WTC11 (cell line): ENCODE results near the gene CD82.

Source experiments
- KAT7 ChIP-seq: sonication (generic); formaldehyde crosslinking; IDR thresholded peaks from 2 replicates; pipeline ENCODE4 v1.8.1; 2023; ENCODE audit warnings: missing genetic modification reagents, mild to moderate bottlenecking, borderline replicate concordance
- MLX ChIP-seq: sonication (generic); formaldehyde crosslinking; IDR thresholded peaks from 2 replicates; pipeline ENCODE4 v1.8.1; 2023; ENCODE audit warnings: mild to moderate bottlenecking, missing genetic modification reagents, moderate library complexity
- TCF7 ChIP-seq: sonication (generic); formaldehyde crosslinking; IDR thresholded peaks from 2 replicates; pipeline ENCODE4 v1.8.0; 2022; ENCODE audit warnings: mild to moderate bottlenecking, low read depth, missing genetic modification reagents, moderate library complexity
- ZBTB21 ChIP-seq: sonication (generic); formaldehyde crosslinking; IDR thresholded peaks from 2 replicates; pipeline ENCODE4 v1.8.1; 2023; ENCODE audit warnings: mild to moderate bottlenecking, missing genetic modification reagents, borderline replicate concordance
- TF ChIP-seq, protein P1 (sequence below): sonication (generic); formaldehyde crosslinking; IDR thresholded peaks from 2 replicates; pipeline ENCODE4 v1.8.0; 2023; ENCODE audit warnings: mild to moderate bottlenecking, missing genetic modification reagents
- TF ChIP-seq, protein P2 (sequence below): fragments of 200-600 bp; IDR thresholded peaks from 2 replicates; pipeline ENCODE4 v1.8.0; 2022; ENCODE audit warnings: antibody characterized with exemption
- TF ChIP-seq, protein P3 (sequence below): sonication (generic); formaldehyde crosslinking; IDR thresholded peaks from 2 replicates; pipeline ENCODE4 v1.8.1; 2022; ENCODE audit warnings: low read depth, missing genetic modification reagents, borderline replicate concordance

DNA sequence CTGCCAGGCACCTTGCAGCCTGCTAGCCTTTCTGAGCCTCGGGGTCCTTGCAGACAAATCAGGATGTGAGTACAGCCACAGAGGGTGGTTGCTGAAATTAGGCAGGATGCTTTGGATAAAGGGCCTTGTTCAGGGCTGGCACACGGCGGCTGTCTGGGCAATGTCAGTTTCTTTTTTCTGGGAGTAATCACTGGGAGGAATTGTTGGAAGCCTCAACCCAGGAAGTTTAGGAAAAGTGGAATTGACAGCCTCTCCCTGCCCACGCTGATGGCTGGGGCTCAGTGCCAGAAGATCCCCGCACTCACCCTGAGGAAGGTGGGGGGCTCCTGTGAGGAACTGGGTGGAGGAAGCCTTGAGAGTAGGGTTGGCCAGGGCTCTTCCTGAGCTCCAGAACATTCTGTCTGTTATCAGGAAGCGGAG is 37.4 kb downstream of the CD82 start:
- TF ChIP-seq, protein P1, sequence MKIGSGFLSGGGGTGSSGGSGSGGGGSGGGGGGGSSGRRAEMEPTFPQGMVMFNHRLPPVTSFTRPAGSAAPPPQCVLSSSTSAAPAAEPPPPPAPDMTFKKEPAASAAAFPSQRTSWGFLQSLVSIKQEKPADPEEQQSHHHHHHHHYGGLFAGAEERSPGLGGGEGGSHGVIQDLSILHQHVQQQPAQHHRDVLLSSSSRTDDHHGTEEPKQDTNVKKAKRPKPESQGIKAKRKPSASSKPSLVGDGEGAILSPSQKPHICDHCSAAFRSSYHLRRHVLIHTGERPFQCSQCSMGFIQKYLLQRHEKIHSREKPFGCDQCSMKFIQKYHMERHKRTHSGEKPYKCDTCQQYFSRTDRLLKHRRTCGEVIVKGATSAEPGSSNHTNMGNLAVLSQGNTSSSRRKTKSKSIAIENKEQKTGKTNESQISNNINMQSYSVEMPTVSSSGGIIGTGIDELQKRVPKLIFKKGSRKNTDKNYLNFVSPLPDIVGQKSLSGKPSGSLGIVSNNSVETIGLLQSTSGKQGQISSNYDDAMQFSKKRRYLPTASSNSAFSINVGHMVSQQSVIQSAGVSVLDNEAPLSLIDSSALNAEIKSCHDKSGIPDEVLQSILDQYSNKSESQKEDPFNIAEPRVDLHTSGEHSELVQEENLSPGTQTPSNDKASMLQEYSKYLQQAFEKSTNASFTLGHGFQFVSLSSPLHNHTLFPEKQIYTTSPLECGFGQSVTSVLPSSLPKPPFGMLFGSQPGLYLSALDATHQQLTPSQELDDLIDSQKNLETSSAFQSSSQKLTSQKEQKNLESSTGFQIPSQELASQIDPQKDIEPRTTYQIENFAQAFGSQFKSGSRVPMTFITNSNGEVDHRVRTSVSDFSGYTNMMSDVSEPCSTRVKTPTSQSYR (CRISPR knock-in tag) = no peak
- TF ChIP-seq KAT7 (CRISPR knock-in tag) = no peak
- TF ChIP-seq, protein P2, sequence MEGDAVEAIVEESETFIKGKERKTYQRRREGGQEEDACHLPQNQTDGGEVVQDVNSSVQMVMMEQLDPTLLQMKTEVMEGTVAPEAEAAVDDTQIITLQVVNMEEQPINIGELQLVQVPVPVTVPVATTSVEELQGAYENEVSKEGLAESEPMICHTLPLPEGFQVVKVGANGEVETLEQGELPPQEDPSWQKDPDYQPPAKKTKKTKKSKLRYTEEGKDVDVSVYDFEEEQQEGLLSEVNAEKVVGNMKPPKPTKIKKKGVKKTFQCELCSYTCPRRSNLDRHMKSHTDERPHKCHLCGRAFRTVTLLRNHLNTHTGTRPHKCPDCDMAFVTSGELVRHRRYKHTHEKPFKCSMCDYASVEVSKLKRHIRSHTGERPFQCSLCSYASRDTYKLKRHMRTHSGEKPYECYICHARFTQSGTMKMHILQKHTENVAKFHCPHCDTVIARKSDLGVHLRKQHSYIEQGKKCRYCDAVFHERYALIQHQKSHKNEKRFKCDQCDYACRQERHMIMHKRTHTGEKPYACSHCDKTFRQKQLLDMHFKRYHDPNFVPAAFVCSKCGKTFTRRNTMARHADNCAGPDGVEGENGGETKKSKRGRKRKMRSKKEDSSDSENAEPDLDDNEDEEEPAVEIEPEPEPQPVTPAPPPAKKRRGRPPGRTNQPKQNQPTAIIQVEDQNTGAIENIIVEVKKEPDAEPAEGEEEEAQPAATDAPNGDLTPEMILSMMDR = no peak
- TF ChIP-seq, protein P3, sequence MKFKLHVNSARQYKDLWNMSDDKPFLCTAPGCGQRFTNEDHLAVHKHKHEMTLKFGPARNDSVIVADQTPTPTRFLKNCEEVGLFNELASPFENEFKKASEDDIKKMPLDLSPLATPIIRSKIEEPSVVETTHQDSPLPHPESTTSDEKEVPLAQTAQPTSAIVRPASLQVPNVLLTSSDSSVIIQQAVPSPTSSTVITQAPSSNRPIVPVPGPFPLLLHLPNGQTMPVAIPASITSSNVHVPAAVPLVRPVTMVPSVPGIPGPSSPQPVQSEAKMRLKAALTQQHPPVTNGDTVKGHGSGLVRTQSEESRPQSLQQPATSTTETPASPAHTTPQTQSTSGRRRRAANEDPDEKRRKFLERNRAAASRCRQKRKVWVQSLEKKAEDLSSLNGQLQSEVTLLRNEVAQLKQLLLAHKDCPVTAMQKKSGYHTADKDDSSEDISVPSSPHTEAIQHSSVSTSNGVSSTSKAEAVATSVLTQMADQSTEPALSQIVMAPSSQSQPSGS (CRISPR knock-in tag) = no peak
- no peak for TF ChIP-seq ZBTB21 (CRISPR knock-in tag)
- TF ChIP-seq MLX = no peak
- no peak for TF ChIP-seq TCF7 (CRISPR knock-in tag)
